Effector memory CD8-positive, alpha-beta T cell (primary cell): ENCODE data around the gene IL12RB1.

Source experiments
- ATAC-seq: fragments of 150-1000 bp; cut with Tn5 transposase; replicated peaks from 2 replicates; pipeline ENCODE4 v1.10.0; 2021; ENCODE audit warnings: mild to moderate bottlenecking, moderate library complexity
- DNase-seq, 3 experiments: peaks; one replicate each; pipeline ENCODE4 v3.0.0; 2021
- H3K27ac Mint-ChIP-seq, 2 donors: one replicate each; pipeline ENCODE4 v1.8.0; 2022; ENCODE audit warnings: mild to moderate bottlenecking in 2 of 2, mixed read lengths in 2 of 2, moderate library complexity in 2 of 2
- H3K27me3 Mint-ChIP-seq, 2 donors: one replicate each; pipeline ENCODE4 v1.8.0; 2022; ENCODE audit warnings: mixed read lengths in 2 of 2
- H3K36me3 Mint-ChIP-seq: one replicate; pipeline ENCODE4 v1.8.0; 2022; ENCODE audit warnings: mild to moderate bottlenecking, moderate library complexity, mixed read lengths; ENCODE audit not compliant: insufficient read depth
- H3K4me1 Mint-ChIP-seq, 2 donors: one replicate each; pipeline ENCODE4 v1.8.0; 2022; ENCODE audit warnings: low read depth in 2 of 2, mixed read lengths in 2 of 2
- H3K4me3 Mint-ChIP-seq, 2 donors: one replicate each; pipeline ENCODE4 v1.8.0; 2022; ENCODE audit warnings: mild to moderate bottlenecking in 2 of 2, mixed read lengths in 2 of 2, moderate library complexity in 2 of 2
- H3K9me3 Mint-ChIP-seq, 2 donors: one replicate each; pipeline ENCODE4 v1.8.0; 2022; ENCODE audit warnings: mixed read lengths in 2 of 2

The IL12RB1 gene

DNA sequence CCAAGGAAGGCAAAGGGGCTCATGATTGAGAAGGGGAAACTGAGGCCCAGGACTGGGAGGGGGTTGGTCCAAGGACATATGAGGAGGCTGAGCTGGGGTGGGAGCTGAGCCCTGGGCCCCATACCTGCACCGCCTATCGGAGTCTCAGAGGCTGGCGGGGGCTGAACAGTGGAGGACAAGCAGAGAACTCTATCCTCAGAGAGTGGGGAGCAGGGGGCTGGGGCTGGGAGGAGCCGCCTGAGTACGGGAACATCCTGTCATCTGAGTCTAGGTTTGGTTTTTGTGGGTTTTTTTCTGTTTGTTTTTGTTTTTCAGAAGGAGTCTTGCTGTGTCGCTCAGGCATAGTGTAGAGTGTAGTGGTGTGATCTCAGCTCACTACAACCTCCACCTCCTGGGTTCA lies 72.5 kb downstream of the IL12RB1 start:
- Mint-ChIP-seq H3K27ac (peak overlapping the region; percentile 64 to 94), H3K9me3 (no peaks in the 10 kb centered on the region), H3K4me3 (peak overlapping the region; percentile 27 to 63), H3K36me3 (peaks cover 57% of the 10 kb centered on the region), H3K27me3 (no peaks in the 10 kb centered on the region), H3K4me1 (peaks cover 19 to 30% of the 10 kb centered on the region in 2 donors)
- DNase-seq (no peak), ATAC-seq (peak; percentile 87)

DNA sequence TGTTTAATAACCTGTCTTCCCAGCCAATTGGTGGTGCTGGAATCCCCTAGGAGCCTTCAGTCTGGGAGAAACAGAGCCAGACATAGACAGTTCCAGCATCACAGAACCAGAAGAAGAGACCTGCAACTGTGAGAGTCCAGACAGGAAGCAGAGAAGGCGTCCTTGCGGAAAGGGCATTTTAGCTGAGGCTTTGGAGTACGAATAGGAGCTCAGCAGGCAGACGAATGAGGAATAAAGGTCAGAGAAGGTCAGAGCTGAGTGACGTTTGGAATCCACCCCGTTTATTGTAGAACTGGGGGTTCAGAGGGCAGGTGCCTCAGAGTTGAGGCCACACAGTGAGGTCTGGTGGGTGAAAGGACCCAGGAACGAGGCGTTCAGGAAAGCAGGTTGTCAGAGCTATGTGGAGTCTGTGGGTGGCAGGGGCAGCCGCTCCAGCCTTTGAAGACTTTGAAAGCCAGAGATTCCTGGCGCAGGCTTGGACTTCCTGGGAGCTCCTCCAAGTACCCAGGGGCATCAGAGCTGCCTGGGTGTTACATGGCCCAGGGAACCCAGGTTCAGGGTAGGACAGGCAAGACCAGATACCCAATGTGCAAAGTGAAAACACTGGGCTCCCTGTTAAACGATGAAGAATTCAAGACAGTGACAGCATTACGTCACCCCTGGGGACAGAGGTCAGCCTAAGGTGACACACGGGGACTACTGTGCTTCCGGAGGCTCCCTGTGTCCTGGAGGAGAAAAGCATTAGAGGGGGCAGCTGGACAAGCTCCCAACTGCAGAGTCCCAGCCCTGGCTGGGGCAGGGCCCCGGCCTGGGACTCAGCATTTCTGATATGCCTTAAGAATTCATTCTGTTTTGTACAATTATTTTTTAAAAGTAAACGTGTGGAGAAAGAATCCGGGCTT lies 73.3 kb downstream of the IL12RB1 start:
- Mint-ChIP-seq H3K27me3 (no peaks in the 10 kb centered on the region), H3K36me3 (peaks cover 64% of the 10 kb centered on the region), H3K4me3 (peak overlapping the region; percentile 30 to 63), H3K9me3 (no peaks in the 10 kb centered on the region), H3K27ac (peak overlapping the region; percentile 64 to 94), H3K4me1 (peaks cover 24 to 34% of the 10 kb centered on the region in 2 donors)
- ATAC-seq, result peak; percentile 40
- no peak for DNase-seq

DNA sequence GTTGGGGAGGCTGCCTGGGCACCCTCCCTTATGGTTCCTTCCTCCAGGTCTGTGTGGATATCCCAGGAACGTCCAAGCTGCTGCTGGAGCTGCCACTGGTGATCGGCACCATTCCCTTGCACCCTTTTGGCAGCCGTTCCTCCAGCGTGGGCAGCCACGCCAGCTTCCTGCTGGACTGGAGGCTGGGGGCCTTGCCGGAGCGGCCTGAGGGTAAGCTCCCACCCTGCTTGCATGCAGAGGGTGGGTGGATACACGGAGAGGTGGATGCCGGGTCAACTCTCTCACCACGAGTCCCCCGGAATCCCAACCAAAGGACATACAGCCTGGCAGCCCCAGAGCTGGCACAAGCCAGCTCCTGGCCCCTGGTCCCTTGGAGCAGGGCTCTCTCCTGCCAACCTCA lies 76.6 kb downstream of the IL12RB1 start:
- Mint-ChIP-seq H3K4me3 (no peak overlapping the region), H3K36me3 (peaks cover 81% of the 10 kb centered on the region), H3K9me3 (no peaks in the 10 kb centered on the region), H3K27ac (no peak overlapping the region), H3K4me1 (peaks cover 32 to 33% of the 10 kb centered on the region in 2 donors), H3K27me3 (no peaks in the 10 kb centered on the region)
- ATAC-seq (no peak), DNase-seq (no peak)

DNA sequence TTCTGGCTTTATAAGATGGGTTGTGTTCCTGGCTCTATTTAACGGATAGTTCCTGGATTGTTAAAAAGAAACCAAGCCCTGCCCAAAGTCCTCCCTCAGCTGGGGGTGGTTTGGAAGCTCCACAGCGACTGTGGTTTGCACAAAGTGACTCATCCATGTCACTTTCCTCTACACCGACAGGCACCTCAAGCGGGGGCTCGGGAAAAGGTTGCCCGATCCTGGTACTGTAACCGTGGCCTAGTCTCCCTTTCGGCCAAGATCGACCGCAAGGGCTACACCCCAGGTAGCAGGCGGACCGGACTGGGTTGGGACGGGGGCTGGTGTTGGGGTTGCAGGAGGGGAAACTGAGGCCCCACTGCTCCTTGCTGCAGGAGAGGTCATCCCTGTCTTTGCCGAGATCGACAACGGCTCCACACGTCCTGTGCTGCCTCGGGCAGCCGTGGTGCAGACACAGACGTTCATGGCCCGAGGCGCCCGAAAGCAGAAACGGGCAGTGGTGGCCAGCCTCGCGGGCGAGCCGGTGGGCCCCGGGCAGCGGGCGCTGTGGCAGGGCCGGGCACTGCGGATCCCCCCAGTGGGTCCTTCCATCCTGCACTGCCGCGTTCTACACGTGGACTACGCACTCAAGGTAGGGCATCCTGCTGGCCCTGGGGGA lies 77.2 kb downstream of the IL12RB1 start:
- H3K36me3 Mint-ChIP-seq, result peaks cover 79% of the 10 kb centered on the region
- H3K4me1 Mint-ChIP-seq, result peaks cover 30 to 32% of the 10 kb centered on the region in 2 donors
- ATAC-seq (no peak), DNase-seq (no peak)
- no peaks in the 10 kb centered on the region for H3K27me3 Mint-ChIP-seq
- no peak overlapping the region for H3K27ac Mint-ChIP-seq
- H3K9me3 Mint-ChIP-seq, result no peaks in the 10 kb centered on the region
- peak overlapping the region in 1 of 2 donors; percentile 86 for H3K4me3 Mint-ChIP-seq
